Left lung (tissue), 10 donors: ENCODE measurements around the gene NPY1R. TPM values are rescaled to one million over a fixed set of nuclear protein-coding genes. Genes with fewer than 3 reads are reported as not detected.
A peak's percentile ranks its signal among the peaks of the same experiment; 100 is the strongest.

Experiments
- ATAC-seq: fragments of 200-7000 bp; cut with Tn5 transposase; one replicate; pipeline ENCODE4 v1.9.1; 2020; ENCODE audit warnings: moderate library complexity
- DNase-seq, 4 donors: peaks; one replicate each; pipeline ENCODE4 v3.0.0-alpha.2; 2013 to 2020
- H3K27ac ChIP-seq, 2 donors: fragments of 200-600 bp; sonication (generic) in 1 of 2; one replicate each; pipeline versions ENCODE4 v1.5.0 to v1.8.0; 2020 to 2021
- H3K27me3 ChIP-seq, 2 donors: fragments of 200-600 bp; sonication (generic) in 1 of 2; one replicate each; pipeline versions ENCODE4 v1.5.0 to v1.8.0; 2020 to 2021
- H3K36me3 ChIP-seq, 2 donors: fragments of 200-600 bp; sonication (generic) in 1 of 2; one replicate each; pipeline versions ENCODE4 v1.5.0 to v1.8.0; 2020 to 2021
- H3K4me1 ChIP-seq, 2 donors: fragments of 200-600 bp; one replicate each; pipeline ENCODE4 v1.8.0; 2021
- H3K4me3 ChIP-seq, 2 donors: fragments of 200-600 bp; sonication (generic) in 1 of 2; one replicate each; pipeline versions ENCODE4 v1.5.0 to v1.8.0; 2020 to 2021; ENCODE audit warnings: mild to moderate bottlenecking in 1 of 2
- H3K9me3 ChIP-seq, 2 donors: fragments of 200-600 bp; sonication (generic) in 1 of 2; one replicate each; pipeline versions ENCODE4 v1.5.0 to v1.8.0; 2020 to 2021
- CTCF ChIP-seq, 2 donors: fragments of 200-600 bp; sonication (generic) in 1 of 2; IDR thresholded peaks; one replicate each; pipeline versions ENCODE4 v1.5.0 to v1.8.0; 2021; ENCODE audit warnings: antibody characterized with exemption in 2 of 2
- intact Hi-C, 2 donors: fragments of 100-400 bp; cut with DNase I; formaldehyde crosslinking; loops; one replicate each; pipeline versions ENCODE4 v1.11.2 to v1.14.2; 2022
- polyA plus RNA-seq, 6 donors: library from polyadenylated mRNA; unstranded; fragments of 120-200 nt; gene quantifications; one replicate each; pipeline ENCODE4 v1.2.1, GENCODE V29; 2013; ENCODE audit not compliant: insufficient read length in 6 of 6
- total RNA-seq, 2 donors: library from RNA; stranded (reverse); fragmentation: NEBNext Ultra II Directional; extraction: Animal tissue kit (Norgen Biotek cat#: 25700); gene quantifications; one replicate each; pipeline ENCODE4 v1.2.1, GENCODE V29; 2021
- donor health status: DM: no; HTN: yes; CAD: no.
- donor health status: DM: no; HTN: no; CAD: no.

NPY1R gene
- total and polyA plus RNA-seq, 8 donors, result 0.28 to 1.8 (median 0.46) TPM

DNA sequence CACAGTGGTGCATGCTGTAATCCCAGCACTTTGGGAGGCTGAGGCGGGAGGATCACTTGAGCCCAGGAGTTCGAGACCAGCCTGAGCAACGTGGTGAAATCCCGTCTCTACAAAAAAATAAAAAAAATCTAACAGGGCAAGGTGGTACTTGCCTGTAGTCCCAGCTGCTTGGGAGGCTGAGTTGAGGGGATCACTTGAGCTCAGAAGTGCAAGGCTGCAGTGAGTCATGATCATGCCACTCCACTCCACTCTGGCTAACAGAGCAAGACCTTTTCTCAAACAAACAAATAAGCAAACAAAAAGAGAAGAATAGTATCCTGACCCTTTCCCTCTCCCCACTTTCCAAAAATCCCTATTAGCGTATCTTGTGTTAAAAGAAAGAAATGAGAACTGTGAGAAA, 52.7 kb downstream of the NPY1R start:
- ATAC-seq, result peak; percentile 81
- no peak for TF ChIP-seq CTCF (IDR thresholded peaks at IDR 0.05)
- Histone ChIP-seq H3K4me1 (no peaks in the 10 kb centered on the region), H3K9me3 (peaks cover 0 to 4% of the 10 kb centered on the region in 2 donors), H3K27ac (no peak overlapping the region), H3K4me3 (no peak overlapping the region), H3K36me3 (no peaks in the 10 kb centered on the region), H3K27me3 (no peaks in the 10 kb centered on the region)
- DNase-seq, result peak in 1 of 4 donors; percentile 45
- intact Hi-C loops, result no loop called here

- intact Hi-C loops, result no loop called here
- TF ChIP-seq CTCF (IDR thresholded peaks at IDR 0.05), result no peak
- no peaks in the 10 kb centered on the region for H3K27me3 ChIP-seq
- no peak for ATAC-seq
- H3K4me3 ChIP-seq, result no peak overlapping the region
- no peak overlapping the region for H3K27ac ChIP-seq
- H3K4me1 ChIP-seq, result no peaks in the 10 kb centered on the region
- H3K9me3 ChIP-seq, result no peaks in the 10 kb centered on the region
- no peaks in the 10 kb centered on the region for H3K36me3 ChIP-seq
- no peak for DNase-seq
Measured at GRCh38 chr4:163274861-163275260, 57.5 kb downstream of the NPY1R start.

Other genes starting within 250 kb of the NPY1R start
- gene NAF1, start 165.7 kb downstream of the NPY1R start, total RNA-seq, result 10 to 100 TPM; 18.4 to 20.5 TPM
- gene NAF1, start 165.7 kb downstream of the NPY1R start, polyA plus RNA-seq, result 10 to 100 TPM; 23.4 to 29.9 (median 25.2) TPM
- gene NPY5R, start 11.3 kb upstream of the NPY1R start, total RNA-seq, result under 1 TPM in 1 of 2 donors, not detected in 1; 0.29 TPM
- under 1 TPM in 2 of 6 donors, not detected in 4; 0.08 to 0.13 TPM for gene NPY5R, start 11.3 kb upstream of the NPY1R start, polyA plus RNA-seq
- not detected for gene TKTL2, start 141.2 kb upstream of the NPY1R start, total RNA-seq
- gene TKTL2, start 141.2 kb upstream of the NPY1R start, polyA plus RNA-seq, result under 1 TPM in 1 of 6 donors, not detected in 5; 0.06 TPM
- gene TMA16, start 162.1 kb upstream of the NPY1R start, total RNA-seq, result 10 to 100 TPM; 18.9 to 22.8 TPM
- gene TMA16, start 162.1 kb upstream of the NPY1R start, polyA plus RNA-seq, result 10 to 100 TPM; 33.5 to 37.2 (median 34.2) TPM